Neural cell (in vitro differentiated cells): Measurements from ENCODE around the gene ADGRB3.

Experiments used
- EP300 ChIP-seq: fragments of 450-650 bp; conservative IDR thresholded peaks from 2 replicates; pipeline ENCODE4 v1.6.1; 2014; ENCODE audit warnings: antibody characterized with exemption, mild to moderate bottlenecking, moderate library complexity; ENCODE audit not compliant: poor library complexity, severe bottlenecking
- EZH2 ChIP-seq: fragments of 200-600, 300-800 bp; shearing (Covaris generic), sonication (generic); IDR thresholded peaks from 2 replicates; pipeline ENCODE4 v1.6.1; 2014; ENCODE audit warnings: antibody characterized with exemption, low read length, borderline replicate concordance, mild to moderate bottlenecking; ENCODE audit not compliant: insufficient read depth, poor library complexity, severe bottlenecking
- MXI1 ChIP-seq: fragments of 450-650 bp; conservative IDR thresholded peaks from 2 replicates; pipeline ENCODE4 v1.6.1; 2014; ENCODE audit warnings: antibody characterized with exemption, mild to moderate bottlenecking; ENCODE audit not compliant: poor library complexity, severe bottlenecking
- POLR2AphosphoS5 ChIP-seq: IDR thresholded peaks from 2 replicates; pipeline ENCODE4 v1.6.1; 2012
- RAD21 ChIP-seq: fragments of 450-650 bp; conservative IDR thresholded peaks from 2 replicates; pipeline ENCODE4 v1.6.1; 2014; ENCODE audit warnings: antibody characterized with exemption, mild to moderate bottlenecking, moderate library complexity
- TAF1 ChIP-seq: IDR thresholded peaks from 2 replicates; pipeline ENCODE4 v1.6.1; 2012; ENCODE audit warnings: low read depth
- TF ChIP-seq, protein P1 (sequence below): fragments of 450-650 bp; IDR thresholded peaks from 2 replicates; pipeline ENCODE4 v1.5.1; 2014; ENCODE audit warnings: antibody characterized with exemption, mild to moderate bottlenecking, moderate library complexity; ENCODE audit not compliant: poor library complexity, severe bottlenecking
- TF ChIP-seq, protein P2 (sequence below): IDR thresholded peaks from 2 replicates; pipeline ENCODE4 v1.6.1; 2012; ENCODE audit warnings: borderline replicate concordance

DNA sequence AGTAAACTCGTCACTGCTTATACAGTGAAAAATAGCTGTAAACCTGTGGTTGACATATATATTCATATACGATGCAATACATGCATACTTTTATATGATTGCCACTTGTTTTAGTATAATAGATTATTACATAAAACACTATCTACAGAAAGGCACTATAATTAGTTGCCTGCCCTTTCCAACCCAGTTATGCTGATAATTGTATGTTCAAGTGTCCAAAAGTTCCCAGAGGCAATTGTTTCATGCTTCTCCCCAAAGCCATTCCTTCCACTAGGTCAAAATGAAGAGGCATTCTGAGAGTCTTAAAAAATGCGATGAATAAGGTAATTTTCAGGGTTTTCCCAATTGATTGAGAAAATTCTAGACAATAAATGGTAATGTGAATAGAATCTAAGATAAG, 727.1 kb downstream of the ADGRB3 start:
- TF ChIP-seq, protein P1, sequence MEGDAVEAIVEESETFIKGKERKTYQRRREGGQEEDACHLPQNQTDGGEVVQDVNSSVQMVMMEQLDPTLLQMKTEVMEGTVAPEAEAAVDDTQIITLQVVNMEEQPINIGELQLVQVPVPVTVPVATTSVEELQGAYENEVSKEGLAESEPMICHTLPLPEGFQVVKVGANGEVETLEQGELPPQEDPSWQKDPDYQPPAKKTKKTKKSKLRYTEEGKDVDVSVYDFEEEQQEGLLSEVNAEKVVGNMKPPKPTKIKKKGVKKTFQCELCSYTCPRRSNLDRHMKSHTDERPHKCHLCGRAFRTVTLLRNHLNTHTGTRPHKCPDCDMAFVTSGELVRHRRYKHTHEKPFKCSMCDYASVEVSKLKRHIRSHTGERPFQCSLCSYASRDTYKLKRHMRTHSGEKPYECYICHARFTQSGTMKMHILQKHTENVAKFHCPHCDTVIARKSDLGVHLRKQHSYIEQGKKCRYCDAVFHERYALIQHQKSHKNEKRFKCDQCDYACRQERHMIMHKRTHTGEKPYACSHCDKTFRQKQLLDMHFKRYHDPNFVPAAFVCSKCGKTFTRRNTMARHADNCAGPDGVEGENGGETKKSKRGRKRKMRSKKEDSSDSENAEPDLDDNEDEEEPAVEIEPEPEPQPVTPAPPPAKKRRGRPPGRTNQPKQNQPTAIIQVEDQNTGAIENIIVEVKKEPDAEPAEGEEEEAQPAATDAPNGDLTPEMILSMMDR = no peak
- TF ChIP-seq, protein P2, sequence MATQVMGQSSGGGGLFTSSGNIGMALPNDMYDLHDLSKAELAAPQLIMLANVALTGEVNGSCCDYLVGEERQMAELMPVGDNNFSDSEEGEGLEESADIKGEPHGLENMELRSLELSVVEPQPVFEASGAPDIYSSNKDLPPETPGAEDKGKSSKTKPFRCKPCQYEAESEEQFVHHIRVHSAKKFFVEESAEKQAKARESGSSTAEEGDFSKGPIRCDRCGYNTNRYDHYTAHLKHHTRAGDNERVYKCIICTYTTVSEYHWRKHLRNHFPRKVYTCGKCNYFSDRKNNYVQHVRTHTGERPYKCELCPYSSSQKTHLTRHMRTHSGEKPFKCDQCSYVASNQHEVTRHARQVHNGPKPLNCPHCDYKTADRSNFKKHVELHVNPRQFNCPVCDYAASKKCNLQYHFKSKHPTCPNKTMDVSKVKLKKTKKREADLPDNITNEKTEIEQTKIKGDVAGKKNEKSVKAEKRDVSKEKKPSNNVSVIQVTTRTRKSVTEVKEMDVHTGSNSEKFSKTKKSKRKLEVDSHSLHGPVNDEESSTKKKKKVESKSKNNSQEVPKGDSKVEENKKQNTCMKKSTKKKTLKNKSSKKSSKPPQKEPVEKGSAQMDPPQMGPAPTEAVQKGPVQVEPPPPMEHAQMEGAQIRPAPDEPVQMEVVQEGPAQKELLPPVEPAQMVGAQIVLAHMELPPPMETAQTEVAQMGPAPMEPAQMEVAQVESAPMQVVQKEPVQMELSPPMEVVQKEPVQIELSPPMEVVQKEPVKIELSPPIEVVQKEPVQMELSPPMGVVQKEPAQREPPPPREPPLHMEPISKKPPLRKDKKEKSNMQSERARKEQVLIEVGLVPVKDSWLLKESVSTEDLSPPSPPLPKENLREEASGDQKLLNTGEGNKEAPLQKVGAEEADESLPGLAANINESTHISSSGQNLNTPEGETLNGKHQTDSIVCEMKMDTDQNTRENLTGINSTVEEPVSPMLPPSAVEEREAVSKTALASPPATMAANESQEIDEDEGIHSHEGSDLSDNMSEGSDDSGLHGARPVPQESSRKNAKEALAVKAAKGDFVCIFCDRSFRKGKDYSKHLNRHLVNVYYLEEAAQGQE = no peak
- no peak for TF ChIP-seq TAF1
- TF ChIP-seq MXI1 = no peak
- TF ChIP-seq EZH2 = no peak
- TF ChIP-seq RAD21 = no peak
- no peak for TF ChIP-seq EP300
- no peak for TF ChIP-seq POLR2AphosphoS5
